HepG2 (cell line): ENCODE data around the gene UBE2M. TPM values are rescaled to one million over a fixed set of nuclear protein-coding genes. Genes with fewer than 3 reads are reported as not detected.

Experiments
- GATAD1 ChIP-seq: IDR thresholded peaks from 2 replicates; pipeline ENCODE4 v1.6.1; 2016; ENCODE audit warnings: missing genetic modification reagents, missing compliant biosample characterization
- HNF4A ChIP-seq: sonication (generic); formaldehyde crosslinking; IDR thresholded peaks from 2 replicates; pipeline ENCODE4 v1.4.0; 2020; ENCODE audit warnings: missing genetic modification reagents
- IKZF4 ChIP-seq: sonication (generic); formaldehyde crosslinking; IDR thresholded peaks from 2 replicates; pipeline ENCODE4 v1.5.1; 2020; ENCODE audit warnings: borderline replicate concordance, mild to moderate bottlenecking, low read depth, missing genetic modification reagents; ENCODE audit errors: not compliant biosample characterization
- KAT2B ChIP-seq: fragments of 150-350 bp; IDR thresholded peaks from 2 replicates; pipeline ENCODE4 v1.6.1; 2014; ENCODE audit warnings: low read depth, low read length, borderline replicate concordance
- TAF1 ChIP-seq: sonication (generic); formaldehyde crosslinking; IDR thresholded peaks from 2 replicates; pipeline ENCODE4 v1.4.0; 2020; ENCODE audit warnings: missing genetic modification reagents
- ZFP1 ChIP-seq: IDR thresholded peaks from 2 replicates; pipeline ENCODE4 v1.6.1; 2016
- ZGPAT ChIP-seq: IDR thresholded peaks from 2 replicates; pipeline ENCODE4 v1.6.1; 2016; ENCODE audit warnings: mild to moderate bottlenecking
- ZNF121 ChIP-seq: sonication (generic); formaldehyde crosslinking; IDR thresholded peaks from 2 replicates; pipeline ENCODE4 v1.5.0; 2020; ENCODE audit warnings: mild to moderate bottlenecking, missing genetic modification reagents
- ZNF263 ChIP-seq: sonication (generic); formaldehyde crosslinking; IDR thresholded peaks from 2 replicates; pipeline ENCODE4 v1.4.0; 2020; ENCODE audit warnings: missing genetic modification reagents
- ZNF335 ChIP-seq: sonication (generic); formaldehyde crosslinking; IDR thresholded peaks from 2 replicates; pipeline ENCODE4 v1.4.0; 2020; ENCODE audit warnings: missing genetic modification reagents
- ZNF557 ChIP-seq: sonication (generic); formaldehyde crosslinking; IDR thresholded peaks from 2 replicates; pipeline ENCODE4 v1.4.0; 2020; ENCODE audit warnings: missing genetic modification reagents
- ZNF572 ChIP-seq: sonication (generic); formaldehyde crosslinking; IDR thresholded peaks from 2 replicates; pipeline ENCODE4 v1.5.1; 2020; ENCODE audit warnings: mild to moderate bottlenecking, missing genetic modification reagents
- ZNF766 ChIP-seq: sonication (generic); formaldehyde crosslinking; IDR thresholded peaks from 2 replicates; pipeline ENCODE4 v1.5.0; 2020; ENCODE audit warnings: missing genetic modification reagents, borderline replicate concordance
- polyA plus RNA-seq, 8 experiments: library from polyadenylated mRNA; depleted of rRNA in 3 of 8; stranded (reverse) in 7 of 8; unstranded in 1 of 8; fragments of >200 nt; fragmentation: Illumina TruSeq in 4 of 8; extraction: Trizol in 4 of 8; gene quantifications; 2 replicates each; pipeline versions ENCODE4 v1.2.1 to v1.2.3, GENCODE V29; 2011 to 2016; ENCODE audit warnings: low read depth in 4 of 8, missing spikeins in 1 of 8, mixed read lengths in 1 of 8; ENCODE audit not compliant: insufficient read depth in 1 of 8
- total RNA-seq, 5 experiments: library from RNA; depleted of rRNA; stranded (reverse); fragments of >200 nt; fragmentation: Illumina TruSeq; extraction: Trizol; gene quantifications; 2 replicates each; pipeline ENCODE4 v1.2.3, GENCODE V29; 2016; ENCODE audit warnings: low read depth in 1 of 5
- TF ChIP-seq, protein P1 (sequence below): sonication (generic); formaldehyde crosslinking; IDR thresholded peaks from 2 replicates; pipeline ENCODE4 v1.4.0; 2020; ENCODE audit warnings: missing genetic modification reagents
- TF ChIP-seq, protein P2 (sequence below): sonication (generic); formaldehyde crosslinking; IDR thresholded peaks from 2 replicates; pipeline ENCODE4 v1.4.0; 2020; ENCODE audit warnings: mild to moderate bottlenecking, missing genetic modification reagents
- TF ChIP-seq, protein P3 (sequence below): sonication (generic); formaldehyde crosslinking; IDR thresholded peaks from 2 replicates; pipeline ENCODE4 v1.8.0; 2022; ENCODE audit warnings: mild to moderate bottlenecking, missing genetic modification reagents, moderate library complexity

The UBE2M gene
- total and polyA plus RNA-seq, 2 of the 13 experiments (the other 11 are each of a cell fraction or from before 2014, with no cell fraction given) = 36.2 to 50.3 TPM

- peak; percentile 70; the same call in 1 of the 2 replicates for TF ChIP-seq TAF1
- TF ChIP-seq, protein P1, sequence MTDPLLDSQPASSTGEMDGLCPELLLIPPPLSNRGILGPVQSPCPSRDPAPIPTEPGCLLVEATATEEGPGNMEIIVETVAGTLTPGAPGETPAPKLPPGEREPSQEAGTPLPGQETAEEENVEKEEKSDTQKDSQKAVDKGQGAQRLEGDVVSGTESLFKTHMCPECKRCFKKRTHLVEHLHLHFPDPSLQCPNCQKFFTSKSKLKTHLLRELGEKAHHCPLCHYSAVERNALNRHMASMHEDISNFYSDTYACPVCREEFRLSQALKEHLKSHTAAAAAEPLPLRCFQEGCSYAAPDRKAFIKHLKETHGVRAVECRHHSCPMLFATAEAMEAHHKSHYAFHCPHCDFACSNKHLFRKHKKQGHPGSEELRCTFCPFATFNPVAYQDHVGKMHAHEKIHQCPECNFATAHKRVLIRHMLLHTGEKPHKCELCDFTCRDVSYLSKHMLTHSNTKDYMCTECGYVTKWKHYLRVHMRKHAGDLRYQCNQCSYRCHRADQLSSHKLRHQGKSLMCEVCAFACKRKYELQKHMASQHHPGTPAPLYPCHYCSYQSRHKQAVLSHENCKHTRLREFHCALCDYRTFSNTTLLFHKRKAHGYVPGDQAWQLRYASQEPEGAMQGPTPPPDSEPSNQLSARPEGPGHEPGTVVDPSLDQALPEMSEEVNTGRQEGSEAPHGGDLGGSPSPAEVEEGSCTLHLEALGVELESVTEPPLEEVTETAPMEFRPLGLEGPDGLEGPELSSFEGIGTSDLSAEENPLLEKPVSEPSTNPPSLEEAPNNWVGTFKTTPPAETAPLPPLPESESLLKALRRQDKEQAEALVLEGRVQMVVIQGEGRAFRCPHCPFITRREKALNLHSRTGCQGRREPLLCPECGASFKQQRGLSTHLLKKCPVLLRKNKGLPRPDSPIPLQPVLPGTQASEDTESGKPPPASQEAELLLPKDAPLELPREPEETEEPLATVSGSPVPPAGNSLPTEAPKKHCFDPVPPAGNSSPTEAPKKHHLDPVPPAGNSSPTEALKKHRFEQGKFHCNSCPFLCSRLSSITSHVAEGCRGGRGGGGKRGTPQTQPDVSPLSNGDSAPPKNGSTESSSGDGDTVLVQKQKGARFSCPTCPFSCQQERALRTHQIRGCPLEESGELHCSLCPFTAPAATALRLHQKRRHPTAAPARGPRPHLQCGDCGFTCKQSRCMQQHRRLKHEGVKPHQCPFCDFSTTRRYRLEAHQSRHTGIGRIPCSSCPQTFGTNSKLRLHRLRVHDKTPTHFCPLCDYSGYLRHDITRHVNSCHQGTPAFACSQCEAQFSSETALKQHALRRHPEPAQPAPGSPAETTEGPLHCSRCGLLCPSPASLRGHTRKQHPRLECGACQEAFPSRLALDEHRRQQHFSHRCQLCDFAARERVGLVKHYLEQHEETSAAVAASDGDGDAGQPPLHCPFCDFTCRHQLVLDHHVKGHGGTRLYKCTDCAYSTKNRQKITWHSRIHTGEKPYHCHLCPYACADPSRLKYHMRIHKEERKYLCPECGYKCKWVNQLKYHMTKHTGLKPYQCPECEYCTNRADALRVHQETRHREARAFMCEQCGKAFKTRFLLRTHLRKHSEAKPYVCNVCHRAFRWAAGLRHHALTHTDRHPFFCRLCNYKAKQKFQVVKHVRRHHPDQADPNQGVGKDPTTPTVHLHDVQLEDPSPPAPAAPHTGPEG = 0 out of 2 replicates have a peak, but pooled peaks have one; percentile 35
- peak; percentile 68; the same call in 1 of the 2 replicates for TF ChIP-seq ZNF766 (CRISPR knock-in tag)
- TF ChIP-seq ZNF557 (CRISPR knock-in tag) = no peak
- no peak for TF ChIP-seq ZNF335 (CRISPR knock-in tag)
- TF ChIP-seq ZNF263 (CRISPR knock-in tag) = peak; percentile 98
- TF ChIP-seq HNF4A (CRISPR knock-in tag) = peak; percentile 94
- TF ChIP-seq, protein P2, sequence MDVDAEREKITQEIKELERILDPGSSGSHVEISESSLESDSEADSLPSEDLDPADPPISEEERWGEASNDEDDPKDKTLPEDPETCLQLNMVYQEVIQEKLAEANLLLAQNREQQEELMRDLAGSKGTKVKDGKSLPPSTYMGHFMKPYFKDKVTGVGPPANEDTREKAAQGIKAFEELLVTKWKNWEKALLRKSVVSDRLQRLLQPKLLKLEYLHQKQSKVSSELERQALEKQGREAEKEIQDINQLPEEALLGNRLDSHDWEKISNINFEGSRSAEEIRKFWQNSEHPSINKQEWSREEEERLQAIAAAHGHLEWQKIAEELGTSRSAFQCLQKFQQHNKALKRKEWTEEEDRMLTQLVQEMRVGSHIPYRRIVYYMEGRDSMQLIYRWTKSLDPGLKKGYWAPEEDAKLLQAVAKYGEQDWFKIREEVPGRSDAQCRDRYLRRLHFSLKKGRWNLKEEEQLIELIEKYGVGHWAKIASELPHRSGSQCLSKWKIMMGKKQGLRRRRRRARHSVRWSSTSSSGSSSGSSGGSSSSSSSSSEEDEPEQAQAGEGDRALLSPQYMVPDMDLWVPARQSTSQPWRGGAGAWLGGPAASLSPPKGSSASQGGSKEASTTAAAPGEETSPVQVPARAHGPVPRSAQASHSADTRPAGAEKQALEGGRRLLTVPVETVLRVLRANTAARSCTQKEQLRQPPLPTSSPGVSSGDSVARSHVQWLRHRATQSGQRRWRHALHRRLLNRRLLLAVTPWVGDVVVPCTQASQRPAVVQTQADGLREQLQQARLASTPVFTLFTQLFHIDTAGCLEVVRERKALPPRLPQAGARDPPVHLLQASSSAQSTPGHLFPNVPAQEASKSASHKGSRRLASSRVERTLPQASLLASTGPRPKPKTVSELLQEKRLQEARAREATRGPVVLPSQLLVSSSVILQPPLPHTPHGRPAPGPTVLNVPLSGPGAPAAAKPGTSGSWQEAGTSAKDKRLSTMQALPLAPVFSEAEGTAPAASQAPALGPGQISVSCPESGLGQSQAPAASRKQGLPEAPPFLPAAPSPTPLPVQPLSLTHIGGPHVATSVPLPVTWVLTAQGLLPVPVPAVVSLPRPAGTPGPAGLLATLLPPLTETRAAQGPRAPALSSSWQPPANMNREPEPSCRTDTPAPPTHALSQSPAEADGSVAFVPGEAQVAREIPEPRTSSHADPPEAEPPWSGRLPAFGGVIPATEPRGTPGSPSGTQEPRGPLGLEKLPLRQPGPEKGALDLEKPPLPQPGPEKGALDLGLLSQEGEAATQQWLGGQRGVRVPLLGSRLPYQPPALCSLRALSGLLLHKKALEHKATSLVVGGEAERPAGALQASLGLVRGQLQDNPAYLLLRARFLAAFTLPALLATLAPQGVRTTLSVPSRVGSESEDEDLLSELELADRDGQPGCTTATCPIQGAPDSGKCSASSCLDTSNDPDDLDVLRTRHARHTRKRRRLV (CRISPR knock-in tag) = no peak
- TF ChIP-seq ZGPAT (CRISPR knock-in tag) = peak; percentile 67
- TF ChIP-seq ZNF121 (CRISPR knock-in tag) = peak; percentile 100
- 0 out of 2 replicates have a peak, but pooled peaks have one; percentile 55 for TF ChIP-seq GATAD1 (CRISPR knock-in tag)
- TF ChIP-seq ZFP1 (CRISPR knock-in tag) = no peak
- TF ChIP-seq ZNF572 = no peak
- TF ChIP-seq, protein P3, sequence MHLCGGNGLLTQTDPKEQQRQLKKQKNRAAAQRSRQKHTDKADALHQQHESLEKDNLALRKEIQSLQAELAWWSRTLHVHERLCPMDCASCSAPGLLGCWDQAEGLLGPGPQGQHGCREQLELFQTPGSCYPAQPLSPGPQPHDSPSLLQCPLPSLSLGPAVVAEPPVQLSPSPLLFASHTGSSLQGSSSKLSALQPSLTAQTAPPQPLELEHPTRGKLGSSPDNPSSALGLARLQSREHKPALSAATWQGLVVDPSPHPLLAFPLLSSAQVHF (CRISPR knock-in tag) = no peak
- peak; percentile 53 for TF ChIP-seq IKZF4 (CRISPR knock-in tag)
- TF ChIP-seq KAT2B = no peak
Measured at GRCh38 chr19:58511353-58512208, 46.8 kb downstream of the UBE2M start, which contains the start of gene SLC27A5 (continued).
